GM19324 (cell line): Measurements from ENCODE around the gene XRCC6.
"Not testable (repeated sequence)": the region's sequence is repeated elsewhere in the genome, so short reads cannot be mapped to it uniquely, and the experiment has no call there.

ENCODE experiments used
- ATAC-seq: cut with Tn5 transposase; IDR thresholded peaks from one replicate; pipeline ENCODE4 v1.9.1; 2021; ENCODE audit warnings: mild to moderate bottlenecking, moderate library complexity; ENCODE audit not compliant: unreplicated experiment, low FRiP score

Gene XRCC6

DNA sequence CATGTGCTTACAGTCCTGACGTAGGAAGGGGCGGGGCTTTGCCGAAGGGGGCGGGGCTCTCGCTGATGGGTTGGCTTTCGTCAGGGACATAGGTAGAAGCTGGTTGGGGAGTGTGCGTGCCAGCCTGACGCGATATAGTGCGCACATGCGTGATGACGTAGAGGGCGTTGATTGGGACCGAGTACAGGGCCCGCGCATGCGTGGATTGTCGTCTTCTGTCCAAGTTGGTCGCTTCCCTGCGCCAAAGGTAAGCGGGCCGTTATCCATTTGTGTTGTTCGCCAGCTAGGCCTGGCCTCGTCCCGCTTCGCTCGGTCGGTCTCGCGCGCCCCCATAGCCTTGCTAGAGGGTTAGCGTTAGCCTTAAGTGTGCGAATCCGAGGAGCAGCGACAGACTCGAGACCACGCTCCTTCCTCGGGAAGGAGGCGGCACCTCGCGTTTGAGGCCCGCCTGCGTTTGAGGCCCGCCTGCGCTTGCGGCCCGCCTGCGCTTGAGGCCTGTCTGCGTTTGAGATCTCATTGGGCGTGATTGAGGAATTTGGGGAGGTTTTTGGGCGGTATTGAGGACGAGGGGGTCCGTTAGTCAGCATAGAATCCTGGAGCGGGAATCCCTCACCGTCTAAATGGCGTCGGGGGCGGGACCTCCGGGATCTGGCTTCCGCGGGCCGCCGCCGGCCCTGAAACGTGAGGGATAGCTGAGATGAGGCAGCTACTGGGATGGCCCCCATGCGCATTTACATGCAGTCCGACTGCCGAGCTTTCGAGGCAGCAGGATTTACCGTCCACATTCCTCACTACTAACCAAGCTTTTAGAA is at the start of gene XRCC6:
XRCC6 (plus strand) TSS at position 197 of the 812 bp plus-strand sequence. CDS start 710 bp downstream, outside the sequence.
- ATAC-seq: peak; percentile 87

DNA sequence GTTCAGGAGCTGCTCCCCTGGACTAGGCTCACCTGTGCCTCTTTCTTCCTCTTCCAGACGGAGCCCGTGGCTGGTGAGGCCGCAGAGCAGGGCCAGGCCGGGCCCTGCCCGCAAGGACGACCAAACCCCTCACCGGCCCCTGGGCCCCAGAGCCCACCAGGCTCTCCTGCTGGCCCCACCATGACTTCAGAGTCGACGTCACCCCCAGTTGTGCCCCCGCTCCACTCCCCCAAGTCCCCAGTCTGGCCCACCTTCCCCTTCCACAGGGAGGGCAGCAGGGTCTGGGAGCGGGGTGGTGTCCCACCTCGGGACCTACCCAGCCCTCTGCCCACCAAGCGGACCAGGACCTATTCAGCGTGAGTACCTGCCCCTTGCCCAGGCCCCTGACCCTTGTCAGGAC is 49.3 kb upstream of the XRCC6 start:
- ATAC-seq: no peak

DNA sequence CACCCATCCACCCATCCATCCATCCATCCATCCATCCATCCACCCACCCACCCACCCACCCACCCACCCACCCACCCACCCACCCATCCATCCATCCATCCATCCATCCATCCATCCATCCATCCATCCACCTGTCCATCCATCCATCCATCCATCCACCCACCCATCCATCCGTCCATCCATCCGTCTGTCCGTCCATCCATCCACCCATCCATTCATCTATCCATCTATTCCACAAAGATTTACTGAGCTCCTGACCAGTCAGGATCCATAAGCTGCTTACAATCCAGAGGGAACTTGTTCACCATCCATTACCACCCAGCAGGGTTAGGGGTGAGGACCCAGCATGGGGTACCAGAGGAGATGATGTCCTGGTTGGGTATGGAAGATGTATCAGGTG is 48.8 kb upstream of the XRCC6 start:
- ATAC-seq: not testable (repeated sequence)

DNA sequence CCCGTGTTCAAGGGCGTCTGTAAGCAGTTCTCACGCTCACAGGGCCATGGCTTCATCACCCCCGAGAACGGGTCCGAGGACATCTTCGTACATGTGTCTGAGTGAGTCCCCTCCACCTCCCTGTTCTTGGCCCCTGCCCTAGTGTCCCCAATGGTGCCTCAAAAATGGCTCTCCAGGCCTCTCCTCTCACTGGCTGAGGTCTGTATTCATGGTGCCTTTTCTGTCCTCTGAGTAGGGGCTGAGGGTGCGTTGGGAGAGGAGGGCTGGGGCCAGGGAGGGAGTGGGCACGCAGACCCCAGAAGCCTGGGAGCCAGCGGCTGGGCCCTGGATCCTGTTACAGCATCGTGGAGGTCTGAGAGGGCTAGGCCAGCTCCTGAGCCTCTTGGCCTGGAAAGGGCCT is 47.4 kb upstream of the XRCC6 start:
- ATAC-seq: no peak

DNA sequence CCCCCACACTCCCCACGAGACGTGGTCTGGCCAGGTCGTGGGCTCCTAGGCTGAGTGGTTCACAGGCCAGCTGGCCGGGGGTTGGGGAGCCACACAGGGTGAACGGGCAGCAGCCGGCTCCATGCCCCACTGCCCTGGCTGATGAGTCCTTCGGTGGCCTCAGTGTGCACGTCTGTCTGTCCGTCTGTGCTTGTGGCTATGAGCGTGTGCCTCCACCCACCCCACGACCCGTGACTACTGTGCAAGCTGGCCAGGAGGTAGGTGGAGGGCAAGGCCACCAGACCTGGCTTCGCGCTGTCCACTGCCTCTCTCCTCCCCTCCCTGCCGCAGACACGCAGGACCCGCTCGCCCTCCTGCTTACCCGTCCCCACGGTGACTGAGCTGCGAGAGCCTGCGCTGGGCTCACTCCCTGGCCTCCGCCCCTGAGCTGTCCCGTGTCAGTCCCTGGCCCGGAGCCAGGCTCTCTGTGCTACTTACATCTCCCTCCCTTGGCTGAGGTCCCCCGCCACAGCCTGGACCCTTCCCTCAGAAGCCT is 46.2 kb upstream of the XRCC6 start:
- no peak for ATAC-seq

DNA sequence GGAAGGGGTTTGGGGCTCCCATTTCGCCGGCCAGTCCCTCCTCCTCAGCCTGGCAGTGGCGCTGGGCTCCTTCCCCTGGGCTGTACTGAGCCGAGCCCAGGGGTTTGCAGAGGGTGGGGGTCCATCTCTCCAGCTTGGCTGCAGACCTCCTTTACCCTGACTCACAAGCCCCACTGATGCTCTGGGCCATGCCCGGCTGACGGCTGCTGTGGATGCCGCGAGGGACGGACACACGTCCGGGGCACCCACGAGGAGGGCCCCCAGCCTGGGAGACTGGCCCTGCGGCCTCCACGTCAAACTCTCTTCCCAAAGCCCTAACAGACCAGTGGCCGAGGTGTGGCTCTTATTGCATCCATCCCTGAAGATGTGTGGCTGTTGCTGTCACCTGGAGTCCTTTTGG is 45.6 kb upstream of the XRCC6 start:
- no peak for ATAC-seq

DNA sequence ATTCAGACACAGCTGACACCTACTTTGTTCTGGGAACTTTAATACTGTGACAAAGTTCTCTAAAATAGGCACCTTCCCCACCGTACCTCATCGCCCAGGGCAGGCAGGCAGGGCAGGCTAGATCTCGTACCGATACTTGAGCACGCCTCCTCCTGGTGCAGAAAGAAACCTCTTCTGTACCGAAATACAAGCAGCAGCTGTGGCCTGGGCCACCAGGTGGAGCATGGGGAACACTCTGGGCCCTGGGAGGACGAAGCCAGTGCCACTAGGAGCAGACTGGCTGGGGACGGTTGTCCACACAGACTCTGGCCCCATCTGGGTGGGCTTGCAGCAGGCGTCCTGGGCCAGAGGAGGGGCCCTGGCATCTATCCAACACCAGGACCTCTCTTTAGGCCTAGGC is 44.2 kb upstream of the XRCC6 start:
- ATAC-seq: no peak

DNA sequence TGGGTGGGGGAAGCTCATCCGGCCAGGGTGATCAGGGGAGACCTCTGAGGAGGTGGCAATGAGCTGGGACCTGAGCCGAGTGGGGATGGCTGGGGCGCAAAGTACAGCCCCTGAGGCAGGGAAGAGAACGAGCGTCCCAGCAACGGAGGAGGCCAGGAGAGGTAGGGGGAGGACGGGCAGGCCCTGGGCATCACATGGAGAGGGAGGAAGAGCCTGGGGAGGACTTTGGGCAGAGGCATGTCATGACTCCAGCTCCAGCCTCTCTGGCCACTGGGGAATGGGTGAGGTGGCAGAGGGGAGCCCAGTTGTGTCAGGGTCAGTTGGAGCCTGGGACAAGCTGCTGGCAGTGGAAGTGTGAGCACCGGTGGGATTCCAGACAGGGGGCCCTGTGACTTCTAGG is 43.0 kb upstream of the XRCC6 start:
- no peak for ATAC-seq

DNA sequence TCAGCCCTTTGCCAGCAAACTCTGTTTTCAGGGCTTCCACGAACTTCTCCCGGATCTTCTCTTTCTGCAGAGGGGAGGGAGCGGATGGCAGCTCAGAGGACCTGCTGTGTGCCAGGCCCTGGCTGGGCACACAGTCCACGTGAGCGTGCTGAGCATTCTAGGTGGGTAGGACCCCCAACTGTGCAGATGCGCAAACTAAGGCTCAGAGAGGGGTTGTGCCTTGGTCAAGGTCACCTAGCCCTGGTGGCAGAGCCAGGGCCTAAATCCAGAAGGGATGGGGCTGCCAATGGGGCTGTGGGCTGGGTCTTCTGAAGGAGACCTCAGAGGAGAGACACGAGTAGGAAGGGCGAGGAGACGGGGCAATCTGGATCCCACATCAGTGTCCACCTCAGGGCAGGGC is 42.3 kb upstream of the XRCC6 start:
- ATAC-seq: no peak

DNA sequence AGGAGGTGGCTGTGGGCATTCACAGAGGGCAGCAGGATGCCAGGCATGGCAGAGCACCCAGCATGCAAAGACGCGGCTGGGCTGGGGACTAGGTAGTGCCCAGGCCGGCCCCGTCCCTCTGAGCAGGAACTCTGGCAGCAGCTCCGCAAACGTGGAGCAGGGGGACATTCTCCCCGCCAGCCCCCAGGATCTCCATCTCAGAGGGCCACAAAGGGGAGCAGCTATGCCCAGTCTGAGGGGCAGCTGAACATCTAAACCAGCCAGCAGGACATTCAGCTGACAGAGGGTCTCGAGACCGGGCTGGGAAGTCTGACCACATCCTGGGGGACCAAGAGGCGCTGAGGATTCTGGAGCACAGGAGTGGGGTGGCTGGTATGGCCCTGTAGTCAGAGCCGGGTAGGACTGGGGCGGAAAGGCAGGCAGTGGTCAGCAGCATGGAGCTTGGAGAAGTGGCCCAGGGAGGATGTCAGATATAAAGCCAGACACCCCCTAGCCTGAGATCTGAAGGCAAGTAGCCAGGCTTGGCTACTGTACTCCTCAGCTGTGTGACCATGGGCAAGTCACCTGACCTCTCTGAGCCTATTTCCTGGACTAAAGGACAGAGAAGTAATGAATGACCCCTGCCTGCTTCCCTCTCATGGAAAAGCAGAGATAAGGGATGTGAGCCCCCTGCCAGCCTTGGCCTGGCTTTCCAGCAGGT is 41.6 kb upstream of the XRCC6 start:
- no peak for ATAC-seq

DNA sequence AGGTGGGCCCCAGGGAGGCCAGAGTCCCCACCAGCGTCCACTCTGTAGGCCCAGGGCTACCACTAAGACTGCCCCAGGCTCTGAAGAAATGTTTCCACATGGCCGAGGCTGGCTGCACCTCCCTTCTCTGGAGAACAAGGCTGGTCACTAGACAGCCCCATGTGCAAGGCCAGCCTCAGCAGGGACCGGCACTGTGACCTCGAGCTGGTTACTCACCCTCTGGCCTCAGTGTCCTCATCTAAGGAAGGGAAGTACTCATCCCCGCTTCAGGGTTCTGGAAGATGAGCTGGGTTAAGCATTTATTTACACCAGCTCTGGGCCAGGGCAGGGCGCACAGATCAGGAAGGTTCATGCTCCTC is 41.1 kb upstream of the XRCC6 start:
- ATAC-seq: no peak

DNA sequence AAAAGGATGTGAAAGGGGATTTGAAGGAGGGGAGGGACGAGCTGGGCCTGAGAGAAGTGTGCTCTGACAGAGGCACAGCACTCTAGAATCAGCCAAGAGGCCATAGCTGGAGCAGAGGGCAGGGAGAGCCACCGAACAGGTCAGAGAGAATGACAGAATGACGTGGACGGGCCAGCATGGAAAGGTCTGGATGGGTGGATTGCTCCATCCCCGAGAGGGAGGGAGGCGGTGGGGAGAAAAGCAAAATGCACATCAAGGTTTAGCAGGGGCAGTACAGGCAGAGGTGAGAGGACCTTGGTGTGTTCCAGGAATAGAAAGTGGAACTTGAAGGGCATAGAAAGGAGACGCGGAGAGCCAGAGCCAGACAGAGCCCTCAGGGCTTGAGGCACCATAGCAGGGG is 38.4 kb upstream of the XRCC6 start:
- no peak for ATAC-seq

DNA sequence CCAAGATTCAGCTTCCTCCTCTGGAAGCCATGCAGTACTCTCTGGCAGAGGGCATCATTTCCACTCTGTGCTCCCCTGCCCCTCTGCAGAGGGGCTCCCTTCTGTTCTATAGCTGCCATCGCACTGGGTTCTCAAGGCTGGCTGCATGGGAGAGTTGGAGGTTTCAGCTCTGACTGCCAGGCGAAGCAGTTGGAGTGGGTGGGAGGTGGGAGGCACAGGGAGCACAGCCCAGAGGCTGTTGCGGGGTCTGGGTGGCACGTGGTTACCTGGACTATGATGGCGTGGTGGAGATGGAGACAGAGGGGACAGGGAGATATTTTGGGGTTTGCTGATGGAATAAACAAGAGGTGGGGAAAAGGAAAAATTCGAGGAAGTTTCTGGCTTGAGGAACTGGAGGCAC is 36.2 kb upstream of the XRCC6 start:
- ATAC-seq: no peak

DNA sequence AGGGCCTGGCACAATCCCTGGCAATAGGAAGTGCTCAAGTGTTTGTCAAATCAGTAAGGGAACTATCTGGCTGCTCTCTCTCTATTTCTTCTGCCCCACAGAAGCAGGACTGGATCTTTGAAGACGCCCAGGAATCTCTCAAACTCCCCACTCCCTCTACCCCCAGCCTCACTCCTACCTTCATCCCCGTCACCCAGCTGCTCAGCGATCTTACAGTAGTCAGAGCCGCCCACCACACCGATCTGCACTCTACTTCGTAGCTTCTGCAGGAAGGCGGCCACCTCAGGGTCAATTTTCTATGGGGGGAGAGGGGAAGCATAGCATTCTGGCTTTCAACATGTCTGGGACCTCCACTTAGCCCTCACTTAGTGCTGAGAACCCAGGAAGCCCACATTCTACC is 35.2 kb upstream of the XRCC6 start:
- no peak for ATAC-seq

DNA sequence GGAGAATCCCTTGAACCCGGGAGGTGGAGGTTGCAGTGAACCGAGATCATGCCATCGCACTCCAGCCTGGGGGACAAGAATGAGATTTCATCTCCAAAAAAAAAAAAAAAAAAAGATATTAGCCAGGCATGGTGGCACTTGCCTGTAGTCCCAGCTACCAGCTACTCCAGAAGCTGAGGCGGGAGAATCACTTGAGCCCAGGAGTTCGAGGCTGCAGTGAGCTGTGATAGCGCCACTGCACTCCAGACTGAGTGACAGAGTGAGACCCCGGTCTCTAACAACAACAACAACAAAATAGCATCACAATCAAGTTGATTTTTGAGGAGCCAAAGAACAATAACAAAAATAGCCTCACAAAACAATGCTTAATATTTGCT is 33.8 kb upstream of the XRCC6 start:
- ATAC-seq: no peak

DNA sequence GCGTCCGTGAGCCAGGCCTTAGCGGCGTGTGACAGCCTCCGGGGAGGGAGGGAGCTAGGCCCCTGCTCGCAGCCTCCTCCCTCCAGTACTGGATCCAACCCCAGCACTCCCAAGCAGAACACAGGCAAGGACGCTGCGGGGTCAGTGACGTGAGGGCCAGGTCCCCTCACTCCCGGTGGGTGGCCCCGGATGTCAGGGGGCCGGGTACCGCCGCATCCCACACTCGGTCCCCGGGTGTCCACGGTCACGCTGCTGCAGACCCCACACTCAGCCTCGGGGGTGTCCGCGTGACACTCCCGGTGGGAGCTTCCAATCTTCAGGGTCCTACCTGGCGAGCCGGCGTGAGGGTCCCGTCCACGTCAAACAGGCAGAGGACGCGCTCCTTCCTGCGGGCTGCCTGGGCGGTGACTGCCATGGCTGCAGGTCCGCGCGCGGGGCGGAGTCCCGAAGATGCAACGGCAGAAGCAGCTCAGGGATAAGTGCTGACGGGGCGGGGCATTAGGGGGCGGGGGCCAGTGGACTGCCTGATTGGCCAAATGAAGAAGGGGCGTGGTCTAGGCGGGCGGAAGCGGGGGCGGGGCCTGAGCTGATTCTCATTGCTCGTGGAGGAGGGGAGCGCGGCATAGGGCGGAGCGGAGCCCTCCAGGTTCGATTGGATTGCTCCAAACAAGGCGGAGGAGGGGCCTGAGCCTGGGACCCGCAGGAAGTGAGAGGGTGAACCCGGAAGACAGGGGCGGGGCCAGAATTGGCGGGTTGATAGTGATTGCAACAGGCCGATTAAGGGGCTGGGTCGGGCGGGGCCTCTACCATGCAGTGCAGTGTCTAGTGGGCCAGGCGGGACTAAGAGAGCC is 31.5 kb upstream of the XRCC6 start, which contains the start of gene PMM1:
PMM1 (minus strand) TSS at position 450 of the 851 bp plus-strand sequence; CDS start at position 415, 35 bp downstream.
- peak; percentile 86 for ATAC-seq

DNA sequence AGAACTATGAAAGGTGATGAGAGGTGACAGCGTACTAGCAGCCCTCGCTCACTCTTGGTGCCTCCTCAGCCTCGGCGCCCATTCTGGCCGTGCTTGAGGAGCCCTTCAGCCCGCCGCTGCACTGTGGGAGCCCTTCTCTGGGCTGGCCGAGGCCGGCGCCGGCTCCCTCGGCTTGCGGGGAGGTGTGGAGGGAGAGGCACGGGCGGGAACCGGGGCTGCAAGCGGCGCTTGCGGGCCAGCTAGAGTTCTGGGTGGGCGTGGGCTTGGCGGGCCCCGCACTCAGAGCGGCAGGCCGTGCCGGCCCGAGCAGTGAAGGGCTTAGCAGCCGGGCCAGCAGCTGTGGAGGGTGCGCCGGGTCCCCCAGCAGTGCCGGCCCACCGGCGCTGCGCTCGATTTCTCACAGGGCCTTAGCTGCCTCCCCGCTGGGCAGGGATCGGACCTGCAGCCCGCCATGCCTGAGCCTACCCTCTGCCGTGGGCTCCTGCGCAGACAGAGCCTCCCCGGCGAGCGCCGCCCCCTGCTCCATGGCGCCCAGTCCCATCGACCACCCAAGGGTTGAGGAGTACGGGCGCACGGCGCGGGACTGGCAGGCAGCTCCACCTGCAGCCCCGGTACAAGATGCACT is 27.6 kb upstream of the XRCC6 start:
- not testable (repeated sequence) for ATAC-seq

DNA sequence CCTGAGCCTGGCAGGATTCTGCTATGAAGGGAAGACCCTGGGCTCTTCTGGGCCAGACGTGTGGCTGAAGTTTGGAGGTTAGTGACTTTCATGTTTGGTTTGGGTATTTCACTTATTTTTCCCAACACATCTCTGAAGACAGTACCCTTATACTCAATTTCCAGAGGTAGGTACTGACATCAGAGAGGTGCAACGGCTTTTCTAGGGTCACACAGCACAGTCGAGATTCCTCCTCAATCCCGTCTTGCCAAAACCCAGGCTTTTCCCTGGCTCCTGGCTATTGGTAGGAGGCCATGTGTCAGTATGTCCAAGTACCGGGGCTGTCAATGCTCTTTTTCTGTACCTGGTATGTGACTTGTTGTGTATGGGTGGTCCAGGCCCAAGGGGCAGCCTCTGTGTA is 25.4 kb upstream of the XRCC6 start:
- ATAC-seq: no peak

DNA sequence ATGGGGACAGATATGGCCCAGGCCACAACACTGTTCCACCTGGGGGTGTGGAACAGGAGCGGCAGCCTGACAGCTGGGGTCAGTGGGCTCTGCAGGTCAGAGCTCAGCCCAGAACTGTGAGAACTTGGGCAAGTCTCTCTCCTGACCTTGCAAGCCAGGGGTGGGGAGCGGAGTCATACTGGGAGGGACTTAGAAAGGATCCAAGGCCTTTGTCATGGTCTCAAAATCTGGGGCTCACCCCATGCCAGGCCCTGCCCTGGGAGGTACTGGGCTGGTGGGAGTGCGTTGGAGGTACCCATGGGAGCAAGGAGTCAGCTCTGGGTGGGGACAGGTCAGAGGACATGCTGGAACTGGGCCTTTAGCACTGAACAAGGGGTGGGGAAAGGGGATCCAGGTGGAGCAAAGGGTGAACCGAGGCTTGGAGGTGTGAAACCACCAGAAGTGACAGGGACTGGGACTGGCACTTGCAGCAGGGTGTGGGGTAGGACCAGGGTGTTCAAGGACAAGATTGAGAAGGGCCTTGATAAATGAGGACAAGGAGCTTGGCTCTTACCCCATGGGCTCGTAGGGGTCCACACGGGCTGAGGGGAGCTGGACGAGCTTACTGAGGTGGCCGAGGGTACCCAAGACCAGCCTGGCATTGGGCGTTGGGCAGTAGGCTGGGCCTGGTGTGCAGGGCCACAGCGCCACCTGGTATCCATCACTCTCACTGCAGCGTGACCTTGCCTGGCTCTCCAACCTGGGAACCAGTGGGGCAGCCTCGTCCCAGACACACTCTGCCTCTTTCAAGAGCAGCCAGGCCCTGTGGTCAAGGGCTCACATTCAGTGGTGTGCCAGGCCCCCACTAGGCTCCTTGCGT is 24.1 kb upstream of the XRCC6 start:
- ATAC-seq: no peak

DNA sequence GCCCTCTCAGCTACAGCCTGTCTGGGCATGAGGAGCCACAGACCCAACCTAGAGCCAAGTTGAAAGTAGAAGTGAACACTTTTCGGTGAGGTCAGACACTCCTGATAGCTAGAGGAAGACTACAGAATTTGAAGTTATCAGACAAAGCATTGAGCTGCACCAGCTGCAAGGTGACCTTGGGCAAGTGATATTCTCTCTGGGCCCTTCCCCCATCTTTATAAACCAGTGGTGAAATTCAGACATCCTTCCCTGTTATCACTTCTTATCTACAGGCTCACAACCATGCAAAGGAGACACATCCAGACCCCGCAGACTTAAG is 23.5 kb upstream of the XRCC6 start:
- no peak for ATAC-seq
